COLO829 (cell line): ENCODE results near the gene KASH5.
"Not testable (repeated sequence)": the region's sequence is repeated elsewhere in the genome, so short reads cannot be mapped to it uniquely, and the experiment has no call there.

Experiments
- DNase-seq: peaks from one replicate; pipeline ENCODE4 v3.0.0; 2012; ENCODE audit warnings: low spot score

The KASH5 gene

DNA sequence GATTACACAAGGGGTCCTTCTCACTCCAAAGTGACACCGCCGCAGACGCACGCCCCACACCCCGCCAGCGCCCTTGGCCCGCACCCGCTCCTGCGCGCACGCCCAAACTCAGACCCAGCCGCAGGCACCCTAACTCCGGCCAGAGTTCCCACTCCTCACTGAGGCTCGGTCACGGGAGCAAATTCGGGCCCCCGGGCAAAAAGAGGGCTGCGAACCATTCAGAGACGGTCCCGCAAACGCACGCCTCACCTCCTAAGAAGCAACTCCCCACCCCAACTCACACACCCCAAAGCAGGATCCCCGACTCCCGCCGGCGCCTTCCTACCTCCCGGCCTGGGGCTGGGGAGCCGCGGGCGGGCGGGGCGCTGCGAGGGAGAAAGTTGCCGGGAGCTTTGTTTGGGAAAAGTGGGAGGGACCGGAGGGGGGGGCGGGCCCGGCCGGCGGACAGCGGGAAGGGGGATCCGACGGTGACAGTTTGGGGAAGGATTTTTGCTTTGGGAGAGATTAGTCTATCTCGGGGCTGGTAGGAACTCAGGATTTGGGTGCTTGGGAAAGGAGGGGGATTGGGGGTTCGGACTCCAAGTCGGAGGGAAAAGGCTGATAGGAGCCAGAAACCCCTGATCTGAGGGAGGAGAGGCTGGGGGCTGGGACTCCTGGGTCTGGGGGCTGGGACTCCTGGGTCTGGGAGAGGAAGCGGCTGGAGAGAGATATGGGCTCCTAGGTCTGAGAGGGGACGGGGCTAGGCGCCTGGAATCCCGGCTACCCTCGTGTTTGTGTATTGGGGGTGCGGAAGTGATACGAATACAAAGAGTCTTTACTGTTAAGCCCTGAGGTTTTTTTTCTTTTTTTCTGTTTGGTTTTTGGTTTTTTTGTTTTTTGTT is 25.8 kb upstream of the KASH5 start, which contains the start of gene TEAD2:
Gene TEAD2 (minus strand): TSS at position 369 of the 881 bp plus-strand sequence. CDS start 2,341 bp downstream, outside the sequence.
- DNase-seq: peak; percentile 51

DNA sequence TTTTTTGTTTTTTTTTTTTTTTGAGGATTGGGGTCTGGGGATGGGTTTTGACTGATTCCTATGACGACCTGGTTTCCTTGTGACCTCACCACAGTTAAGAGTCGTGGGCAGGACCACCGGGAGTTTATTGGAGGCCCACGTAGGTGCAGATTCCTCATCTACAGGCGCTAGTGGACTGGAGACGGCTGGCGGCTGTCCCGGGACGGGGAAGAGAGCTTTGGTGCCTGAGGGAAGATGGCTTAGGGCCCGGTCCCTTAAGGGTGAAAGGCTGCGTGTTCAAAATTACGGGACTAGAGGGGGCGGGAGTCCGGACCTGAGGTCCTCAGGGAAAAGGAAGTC is 25.2 kb upstream of the KASH5 start:
- peak; percentile 49 for DNase-seq

DNA sequence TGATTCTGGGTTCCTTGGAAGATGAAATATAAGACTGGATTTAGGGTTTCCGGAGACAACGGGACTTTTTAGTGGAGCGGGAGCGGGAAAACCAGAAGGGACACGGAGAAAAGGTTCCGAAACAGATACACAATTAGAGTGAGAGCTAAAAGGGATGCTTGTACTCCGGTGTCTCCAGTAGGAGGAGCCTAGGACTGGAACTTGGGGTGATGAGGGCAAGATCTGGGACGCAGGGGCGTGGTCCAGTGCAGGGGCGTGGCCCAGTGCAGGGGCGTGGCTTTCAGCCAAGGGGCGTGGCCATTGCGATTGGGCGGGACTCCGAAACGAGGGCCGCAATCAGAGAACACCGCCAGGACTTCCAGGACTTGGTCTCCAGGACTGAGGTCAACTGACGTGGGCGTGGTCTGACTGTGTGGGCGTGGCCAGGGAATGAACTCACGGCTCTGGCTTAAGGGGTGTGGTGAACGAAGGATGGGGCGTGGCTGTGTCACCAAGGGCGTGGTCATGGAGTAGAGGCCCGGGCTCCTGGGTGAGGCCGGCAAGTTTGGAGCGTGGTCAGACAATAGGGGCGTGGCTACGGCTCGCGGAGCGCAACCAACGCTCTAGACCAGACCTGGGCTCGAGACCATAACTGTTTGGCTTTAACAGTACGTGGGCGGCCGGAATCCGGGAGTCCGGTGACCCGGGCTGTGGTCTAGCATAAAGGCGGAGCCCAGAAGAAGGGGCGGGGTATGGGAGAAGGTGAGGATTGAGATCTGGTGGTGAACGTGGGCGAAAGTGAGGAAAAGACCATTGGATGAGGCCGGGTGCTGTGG is 24.6 kb upstream of the KASH5 start, which contains the start of gene DKKL1:
Gene DKKL1 (plus strand): TSS at position 610 of the 815 bp plus-strand sequence. CDS start 122 bp downstream, at position 732.
- DNase-seq: peak; percentile 100

DNA sequence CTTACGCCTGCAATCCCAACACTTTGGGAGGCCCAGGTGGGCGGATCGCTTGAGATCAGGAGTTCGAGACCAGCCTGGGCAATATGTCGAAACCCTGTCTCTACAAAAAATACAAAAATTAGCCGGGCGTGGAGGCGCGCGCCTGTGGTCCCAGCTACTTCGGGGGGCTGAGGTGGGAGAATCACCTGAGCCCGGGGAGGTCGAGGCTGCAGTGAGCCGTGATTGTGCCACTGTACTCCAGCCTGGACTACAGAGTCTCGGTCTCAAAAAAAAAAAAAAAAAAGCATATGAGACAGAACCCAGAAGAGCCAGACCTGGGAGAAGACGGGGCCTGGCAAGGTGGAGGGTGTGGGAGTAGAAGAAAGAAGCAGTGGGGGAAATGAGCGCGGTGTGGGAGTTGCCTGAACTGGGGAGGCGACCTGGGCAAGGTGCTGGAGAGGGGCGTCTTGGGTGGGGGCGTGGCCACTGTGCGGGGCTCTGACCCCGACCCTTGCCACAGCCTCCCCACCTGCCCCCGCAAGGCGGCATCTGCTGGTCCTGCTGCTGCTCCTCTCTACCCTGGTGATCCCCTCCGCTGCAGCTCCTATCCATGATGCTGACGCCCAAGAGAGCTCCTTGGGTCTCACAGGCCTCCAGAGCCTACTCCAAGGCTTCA is 23.8 kb upstream of the KASH5 start:
- DNase-seq: no peak

DNA sequence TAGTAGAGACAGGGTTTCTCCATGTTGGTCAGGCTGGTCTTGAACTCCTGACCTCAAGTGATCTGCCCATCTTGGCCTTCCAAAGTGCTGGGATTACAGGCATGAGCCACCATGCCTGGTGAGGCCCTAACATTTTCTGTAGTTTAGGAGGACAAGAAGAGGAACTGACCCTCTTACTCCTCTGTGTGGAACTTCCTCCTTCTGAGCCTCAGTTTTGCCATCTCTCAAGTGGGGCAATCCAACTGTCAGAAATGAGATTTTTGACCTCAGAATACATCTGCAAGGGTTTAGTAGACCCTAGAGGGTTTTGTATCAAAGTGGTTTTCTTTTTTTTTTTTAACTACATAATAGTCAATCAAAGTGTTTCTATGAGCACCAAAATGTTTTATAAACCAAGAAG is 21.9 kb upstream of the KASH5 start:
- DNase-seq: no peak

DNA sequence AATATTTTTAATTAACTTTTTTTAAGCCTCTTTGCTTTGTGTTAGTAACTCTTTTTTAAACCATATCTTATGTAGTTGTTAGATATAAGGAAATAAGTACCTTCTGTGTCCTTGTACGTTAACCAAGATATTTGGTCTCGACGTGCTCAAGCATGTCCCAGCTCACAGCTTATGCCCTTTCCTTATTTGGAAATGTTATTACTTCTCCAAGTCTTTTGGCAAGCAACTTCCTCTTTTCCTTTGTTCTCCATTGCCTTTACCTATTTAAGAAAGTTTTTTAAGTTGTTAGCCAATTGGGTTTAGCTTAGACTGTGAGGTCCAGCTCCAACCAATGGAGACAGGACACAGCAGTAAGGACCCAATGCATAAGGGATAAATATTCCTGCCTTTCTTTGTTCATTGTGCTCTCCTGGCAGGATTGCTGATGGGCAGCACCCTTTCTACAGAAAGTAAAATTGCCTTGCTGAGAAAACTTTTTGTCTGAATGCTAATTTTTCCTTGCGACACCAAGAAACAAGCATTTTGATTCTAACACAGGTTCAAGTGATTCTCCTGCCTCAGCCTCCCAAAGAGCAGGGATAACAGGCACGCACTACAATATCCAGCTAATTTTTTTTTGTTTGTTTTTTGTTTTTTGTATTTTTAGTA is 19.2 kb upstream of the KASH5 start:
- no peak for DNase-seq

DNA sequence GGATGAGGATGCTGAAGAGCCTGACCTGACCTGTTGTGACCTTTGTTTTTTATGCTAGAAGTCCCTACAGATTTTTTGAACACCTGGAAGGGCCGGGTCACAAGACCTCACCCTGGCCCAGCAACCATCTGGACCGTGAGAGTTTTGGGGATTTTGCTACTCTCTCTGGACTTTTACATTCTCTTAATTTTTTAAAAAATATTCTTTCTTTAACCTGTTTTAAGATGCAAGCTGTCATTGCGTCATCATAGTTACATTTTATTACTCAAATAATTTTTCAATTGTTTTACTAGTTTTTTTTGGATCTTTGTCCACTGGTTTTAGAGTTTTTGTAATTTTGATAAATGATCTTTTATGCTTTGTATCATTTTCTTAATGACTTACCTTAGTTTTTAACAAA is 16.9 kb upstream of the KASH5 start:
- DNase-seq: no peak

DNA sequence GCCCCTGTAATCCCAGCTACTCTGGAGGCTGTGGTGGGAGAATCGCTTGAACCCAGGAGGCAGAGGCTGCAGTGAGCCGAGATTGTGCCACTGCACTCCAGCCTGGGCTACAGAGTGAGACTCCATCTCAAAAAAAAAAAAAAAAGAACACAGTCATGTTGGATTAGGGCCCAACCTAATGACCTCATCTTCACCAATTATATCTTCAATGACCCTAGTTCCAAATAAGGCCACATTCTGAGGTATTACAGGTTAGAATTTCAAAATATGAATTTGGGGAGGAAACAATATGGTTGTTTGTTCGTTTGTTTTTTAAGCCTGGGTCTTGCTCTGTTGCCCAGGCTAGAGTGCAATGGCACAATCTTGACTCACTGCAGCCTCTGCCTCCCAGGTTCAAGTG is 14.9 kb upstream of the KASH5 start:
- DNase-seq: not testable (repeated sequence)

DNA sequence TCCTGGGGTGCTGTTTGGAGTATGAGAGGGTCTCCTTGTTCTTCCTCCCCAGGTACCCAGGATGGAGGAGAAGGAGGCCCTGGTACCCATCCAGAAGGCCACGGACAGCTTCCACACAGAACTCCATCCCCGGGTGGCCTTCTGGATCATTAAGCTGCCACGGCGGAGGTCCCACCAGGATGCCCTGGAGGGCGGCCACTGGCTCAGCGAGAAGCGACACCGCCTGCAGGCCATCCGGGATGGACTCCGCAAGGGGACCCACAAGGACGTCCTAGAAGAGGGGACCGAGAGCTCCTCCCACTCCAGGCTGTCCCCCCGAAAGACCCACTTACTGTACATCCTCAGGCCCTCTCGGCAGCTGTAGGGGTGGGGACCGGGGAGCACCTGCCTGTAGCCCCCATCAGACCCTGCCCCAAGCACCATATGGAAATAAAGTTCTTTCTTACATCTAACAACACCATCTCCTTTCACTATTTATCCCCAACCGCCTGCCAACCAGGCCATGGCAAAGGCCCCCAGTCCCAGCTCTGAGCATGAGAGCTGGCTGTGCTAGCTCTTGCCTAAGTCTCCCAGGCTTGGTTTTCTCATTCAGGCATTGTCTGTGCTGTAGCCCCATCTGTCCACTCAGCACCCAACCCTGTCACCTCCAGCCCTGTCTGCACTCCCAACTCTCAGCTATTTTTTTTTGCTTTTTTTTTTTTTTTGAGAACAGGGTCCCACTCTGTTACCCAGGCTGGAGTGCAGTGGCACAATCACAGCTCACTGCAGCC is 13.2 kb upstream of the KASH5 start:
- DNase-seq: no peak

DNA sequence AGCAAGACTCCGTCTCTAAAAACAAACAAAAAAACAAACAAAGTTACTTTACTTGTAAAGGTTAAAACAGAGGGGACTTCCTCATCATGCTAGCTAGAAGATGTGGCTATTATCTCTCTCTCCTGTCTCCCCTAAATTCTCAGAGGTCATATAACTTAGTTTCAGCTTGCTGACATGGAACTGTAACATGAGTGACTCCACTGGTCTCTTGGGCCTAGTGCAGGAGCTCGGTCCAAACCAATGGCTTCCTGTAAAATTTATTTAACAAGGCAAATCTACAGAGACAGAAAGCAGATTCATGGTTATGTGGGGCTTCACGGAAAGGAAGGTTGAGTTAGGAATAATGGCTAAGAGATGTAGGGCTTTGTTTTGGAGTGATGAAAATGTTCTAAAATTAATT is 9.5 kb upstream of the KASH5 start:
- DNase-seq: no peak

DNA sequence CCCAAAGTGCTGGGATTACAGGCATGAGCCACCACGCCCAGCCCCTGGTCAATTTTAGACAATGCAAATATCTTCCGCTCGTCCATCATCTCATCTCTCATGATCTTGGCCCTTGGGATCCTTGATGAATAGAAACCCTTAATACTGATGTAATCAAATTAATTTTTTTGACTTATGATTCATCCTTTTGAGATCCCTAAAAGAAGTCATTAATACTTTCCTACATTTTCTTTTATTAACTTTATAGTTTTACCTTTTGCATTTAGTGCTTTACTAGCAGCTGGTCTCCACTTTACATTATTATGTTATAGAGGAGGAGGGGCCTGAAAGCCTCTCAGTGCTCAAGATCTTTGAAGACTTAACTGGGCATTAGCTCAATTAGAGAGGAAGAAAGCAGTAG is 7.7 kb upstream of the KASH5 start:
- DNase-seq: no peak

DNA sequence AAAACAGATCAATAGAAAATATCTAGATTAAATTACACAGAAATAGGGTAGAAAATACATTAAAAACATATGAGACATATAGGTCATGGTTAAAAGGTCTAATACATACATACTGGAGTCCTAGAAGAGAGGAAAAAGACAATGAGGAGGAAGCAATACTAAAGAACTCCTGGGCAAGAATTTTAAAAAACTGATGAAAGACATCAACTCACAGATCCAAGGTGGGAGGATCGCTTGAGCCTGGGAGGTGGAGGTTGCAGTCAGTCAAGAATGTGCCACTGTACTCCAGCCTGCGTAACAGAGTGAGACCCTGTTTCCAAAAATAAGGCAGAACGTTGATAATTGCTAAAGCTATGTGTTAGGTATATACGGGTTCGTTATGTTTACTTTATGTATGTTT is 5.4 kb upstream of the KASH5 start:
- DNase-seq: no peak

DNA sequence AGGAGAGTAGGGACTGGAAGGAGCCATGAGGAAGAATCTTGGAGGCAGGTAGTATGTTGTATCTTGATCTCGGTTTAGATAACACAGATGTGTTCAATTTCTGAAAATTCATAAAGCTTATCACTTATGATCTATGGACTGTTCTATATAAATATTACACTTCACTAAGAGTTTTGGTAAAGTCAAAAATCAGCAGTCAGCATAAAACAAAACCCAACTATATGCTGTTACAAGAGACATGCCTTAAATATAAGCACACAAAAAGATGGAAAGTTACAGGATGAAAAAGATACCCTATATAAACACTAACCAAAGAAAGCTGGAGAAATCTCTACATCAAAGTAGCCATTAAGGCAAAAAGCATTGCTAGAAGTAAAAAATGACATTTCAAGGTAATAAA is 4.5 kb upstream of the KASH5 start:
- no peak for DNase-seq

DNA sequence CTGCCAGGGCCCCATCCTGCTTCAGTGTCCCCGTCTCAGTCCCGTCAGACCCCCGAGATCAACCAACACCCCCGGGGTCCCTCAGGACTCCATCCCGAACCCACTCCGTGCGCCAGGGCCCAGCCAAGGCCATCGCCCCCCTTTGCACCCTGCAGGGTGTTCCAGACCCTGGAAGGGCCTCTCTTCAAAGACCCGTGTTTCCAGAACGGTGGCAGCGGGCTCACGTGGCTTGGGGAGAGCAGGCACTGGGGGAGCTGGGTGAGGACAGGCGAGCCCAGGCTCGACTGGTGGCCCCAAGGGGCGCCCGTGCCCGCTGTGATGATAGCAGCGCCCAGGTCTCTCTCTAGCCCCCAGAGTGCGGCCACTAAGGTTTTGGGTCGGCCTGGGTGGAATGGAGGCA is 1.4 kb downstream of the KASH5 start:
- no peak for DNase-seq

DNA sequence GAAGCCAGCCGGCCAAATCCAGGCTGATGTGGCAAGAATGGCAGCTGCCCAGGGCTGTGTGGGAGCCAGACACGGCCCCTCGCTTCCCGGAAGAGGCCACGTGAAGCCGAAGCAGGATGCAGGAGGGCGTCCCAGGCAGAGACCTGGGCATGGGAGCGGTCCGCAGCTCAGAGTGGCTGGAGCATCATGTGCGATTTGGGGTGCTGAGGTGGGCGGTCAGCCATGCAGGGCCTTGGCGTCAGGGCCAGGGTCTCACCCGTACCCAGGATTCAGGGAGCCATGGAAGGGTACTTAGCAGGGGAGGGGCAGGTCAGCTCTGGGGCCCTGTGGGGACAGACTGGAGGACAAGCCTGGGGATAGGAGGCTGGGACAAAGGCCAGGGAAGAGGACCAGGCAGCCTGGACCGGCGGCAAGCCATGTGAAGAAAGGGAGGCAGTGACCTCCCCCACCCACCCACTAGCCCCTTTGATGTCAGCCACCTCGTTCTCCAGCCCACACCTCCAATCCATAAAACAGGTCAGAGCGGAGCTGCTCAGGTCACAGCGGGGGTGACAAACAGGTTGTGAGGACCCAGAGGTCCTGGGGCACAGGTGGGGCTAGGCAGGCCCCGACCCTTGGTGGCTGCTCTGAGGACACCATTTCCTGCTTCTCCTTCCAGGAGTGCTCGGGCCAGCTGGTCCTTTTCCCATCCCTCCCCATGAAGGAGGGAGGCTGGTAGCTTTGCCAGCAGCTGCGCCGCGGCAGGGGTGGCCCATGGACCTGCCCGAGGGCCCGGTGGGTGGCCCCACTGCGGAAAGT is 2.3 kb downstream of the KASH5 start:
- no peak for DNase-seq

DNA sequence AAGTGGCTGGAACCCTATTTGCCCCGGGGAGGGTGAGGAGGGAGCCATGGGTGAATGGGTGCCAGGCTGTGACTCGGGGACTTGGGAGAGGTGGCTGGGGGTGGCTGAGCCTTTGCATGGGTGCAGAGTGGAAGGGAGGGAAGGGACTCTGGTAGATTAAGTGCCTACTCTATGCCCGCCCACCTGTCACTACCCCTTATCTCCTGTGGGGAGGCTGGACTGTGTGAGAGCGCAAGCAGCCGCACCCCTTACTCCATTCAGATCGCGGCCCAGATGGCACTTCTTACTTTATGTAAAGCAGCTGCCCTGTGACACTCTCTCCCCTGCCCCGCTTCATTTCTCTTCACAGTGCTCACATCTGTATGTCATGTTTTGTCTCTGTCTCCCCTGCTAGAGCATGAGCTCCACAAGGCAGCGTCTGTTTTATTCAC is 2.9 kb downstream of the KASH5 start:
- no peak for DNase-seq

DNA sequence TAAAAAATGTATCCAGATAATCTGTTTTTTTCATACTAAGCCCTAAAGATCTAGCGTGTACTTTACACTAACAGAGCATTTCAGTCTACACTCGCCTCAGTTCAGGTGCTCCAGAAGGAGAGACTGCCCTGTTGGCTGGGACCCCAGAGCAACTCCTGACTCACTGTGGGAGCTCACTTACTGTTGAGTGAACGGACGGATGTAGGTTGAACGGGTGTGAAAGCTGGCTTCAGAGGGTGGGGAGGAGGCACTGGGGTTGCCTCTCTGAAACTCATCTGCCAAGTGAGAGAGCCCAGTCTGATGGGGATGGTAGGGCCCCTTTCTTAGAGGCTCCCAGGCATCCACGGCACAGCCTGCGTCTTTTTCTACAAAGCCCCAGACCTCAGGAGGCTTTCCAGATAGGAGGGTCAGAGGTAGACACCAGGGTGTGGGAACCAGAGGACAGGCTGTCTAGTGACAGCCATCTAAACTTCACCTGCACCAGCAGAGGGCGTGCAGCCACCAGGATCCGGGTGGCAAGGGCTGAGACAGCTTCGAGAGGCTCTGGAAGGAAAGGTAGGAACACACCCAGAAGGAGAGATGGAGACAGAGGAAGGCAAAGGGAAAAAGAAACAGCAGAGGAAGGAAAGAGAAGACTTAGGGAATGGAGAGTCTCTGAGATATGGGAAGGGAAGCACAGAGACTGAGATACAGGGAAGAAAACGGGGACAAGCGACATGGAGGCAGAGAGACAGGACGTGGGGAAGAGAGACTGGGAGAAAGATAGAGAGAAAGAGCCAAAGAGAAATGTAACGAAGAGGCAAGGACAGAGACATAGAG is 3.7 kb downstream of the KASH5 start:
- DNase-seq: peak; percentile 54

DNA sequence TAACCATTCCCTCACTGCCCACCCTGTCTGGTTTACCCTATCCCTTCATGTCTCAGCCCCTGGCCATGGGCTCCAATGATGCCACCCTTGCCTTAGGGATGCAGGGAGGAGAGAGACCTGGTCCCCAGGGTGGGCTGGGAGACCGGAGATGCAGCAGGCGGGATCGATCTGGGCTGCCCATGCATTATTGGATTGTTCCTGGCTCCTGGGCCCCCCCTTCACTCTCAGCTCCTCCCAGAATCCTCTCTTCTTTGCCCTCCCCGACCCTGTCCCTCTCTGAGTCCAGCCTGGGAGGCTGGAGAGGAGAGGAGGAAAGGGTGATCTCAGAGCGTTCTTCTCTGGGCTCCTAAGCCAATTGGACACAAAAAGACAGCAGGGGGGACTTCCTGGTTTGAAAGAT is 5.8 kb downstream of the KASH5 start:
- no peak for DNase-seq

DNA sequence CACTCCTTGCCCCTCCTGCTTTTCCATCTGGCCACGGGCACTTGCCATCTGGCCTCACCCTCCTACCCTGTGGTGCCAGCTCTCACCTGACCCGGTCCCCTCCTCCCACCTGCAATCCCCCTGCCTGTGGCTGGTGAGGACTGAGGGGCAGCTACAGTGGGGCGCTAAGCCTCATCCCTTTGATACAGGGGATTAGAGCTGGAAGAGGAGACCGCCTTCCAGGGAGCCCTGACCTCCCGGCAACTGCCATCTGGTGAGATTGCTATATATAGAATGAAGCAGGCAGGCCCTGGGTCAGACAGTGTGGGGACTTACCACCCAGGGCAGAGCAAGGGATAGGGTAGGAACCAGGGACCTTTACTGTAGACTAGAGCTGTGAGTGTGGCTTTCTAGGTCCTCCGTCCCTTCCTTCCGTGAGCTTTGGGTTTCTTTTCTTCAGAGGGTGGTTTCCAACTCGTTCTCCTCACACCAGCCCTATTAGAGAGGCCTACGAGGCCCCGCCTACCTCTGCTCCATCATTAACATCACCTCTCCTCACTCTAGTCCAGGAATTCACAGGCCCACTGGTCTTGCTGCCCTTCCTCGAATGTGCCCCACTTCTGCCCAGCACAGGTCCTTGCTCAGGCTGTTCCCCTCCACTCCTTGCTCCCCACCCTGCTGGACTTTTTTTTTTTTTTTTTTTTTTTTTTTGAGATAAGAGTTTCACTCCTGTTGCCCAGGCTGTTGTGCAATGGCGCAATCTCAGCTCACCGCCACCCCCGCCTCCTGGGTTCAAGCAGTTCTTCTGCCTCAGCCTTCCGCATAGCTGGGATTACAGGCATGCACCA is 7.7 kb downstream of the KASH5 start:
- DNase-seq: no peak
